Measurements from ENCODE around the gene PAXX.

The PAXX gene

GRCh38 chr9:136994180-136994887 lies 2.1 kb downstream of the PAXX start:
- H3K27ac Mint-ChIP-seq, result no peak overlapping the region
- no peaks in the 10 kb centered on the region for H3K9me3 Mint-ChIP-seq
- H3K4me1 Mint-ChIP-seq, result peaks cover 5% of the 10 kb centered on the region
- peak overlapping the region in 1 of 3 experiments; percentile 87 for H3K4me3 Mint-ChIP-seq
- TF ChIP-seq CTCF (IDR thresholded peaks at IDR 0.05; ENCODE audit: unreplicated experiment in 3 of 3), result no peak
- H3K36me3 Mint-ChIP-seq (ENCODE audit: low read depth), result no peaks in the 10 kb centered on the region
- peaks cover under 1% of the 10 kb centered on the region for H3K27me3 Mint-ChIP-seq (ENCODE audit: low read depth)

- Mint-ChIP-seq H3K9me3 (no peaks in the 10 kb centered on the region), H3K27me3 (ENCODE audit: low read depth) (no peaks in the 10 kb centered on the region), H3K27ac (no peak overlapping the region), H3K4me3 (no peak overlapping the region), H3K4me1 (peaks cover 5% of the 10 kb centered on the region), H3K36me3 (ENCODE audit: low read depth) (no peaks in the 10 kb centered on the region)
- TF ChIP-seq CTCF (IDR thresholded peaks at IDR 0.05; ENCODE audit: unreplicated experiment in 3 of 3), result no peak
These were observed 2.6 kb downstream of the PAXX start for GRCh38 chr9:136994888-136995230.

- no peaks in the 10 kb centered on the region for H3K9me3 Mint-ChIP-seq
- no peak for TF ChIP-seq CTCF (IDR thresholded peaks at IDR 0.05; ENCODE audit: unreplicated experiment in 3 of 3)
- no peak overlapping the region for H3K27ac Mint-ChIP-seq
- H3K27me3 Mint-ChIP-seq (ENCODE audit: low read depth), result peaks cover 5% of the 10 kb centered on the region
- peaks cover 5% of the 10 kb centered on the region for H3K4me1 Mint-ChIP-seq
- H3K36me3 Mint-ChIP-seq (ENCODE audit: low read depth), result no peaks in the 10 kb centered on the region
- no peak overlapping the region for H3K4me3 Mint-ChIP-seq
These were observed 3.1 kb downstream of the PAXX start for GRCh38 chr9:136995362-136995761.

DNA sequence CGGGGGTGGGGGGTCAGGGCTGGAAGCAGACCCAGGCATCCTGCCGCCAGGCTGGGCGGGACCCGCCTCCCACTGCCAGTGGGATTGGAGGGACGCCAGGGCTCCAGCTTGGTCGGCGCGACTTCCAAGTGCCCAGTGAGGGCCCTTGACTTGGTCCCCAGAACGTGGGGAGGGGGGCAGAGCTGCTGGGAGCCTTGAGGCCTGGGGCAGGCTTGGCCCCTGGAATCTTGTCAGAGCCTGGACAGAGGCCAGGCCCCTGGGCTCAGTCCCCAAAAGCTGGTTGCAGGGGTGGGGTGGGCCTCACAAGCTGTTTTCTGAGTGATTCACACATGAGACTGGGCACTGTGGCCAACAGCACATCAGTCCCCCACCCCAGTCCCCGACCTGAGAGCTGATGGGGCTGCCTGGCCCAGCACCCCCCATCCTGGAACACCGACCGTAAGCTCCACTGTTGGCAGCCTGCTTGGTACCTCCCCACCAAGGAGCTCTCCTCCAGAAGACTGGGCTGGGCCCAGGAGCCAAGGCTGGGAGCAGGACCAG lies 3.6 kb downstream of the PAXX start:
- no peaks in the 10 kb centered on the region for H3K36me3 Mint-ChIP-seq (ENCODE audit: low read depth)

GRCh38 chr9:136996361-136997292 lies 4.4 kb downstream of the PAXX start, which contains the start of gene CLIC3:
CLIC3 (minus strand) TSS chr9:136996568; CDS start chr9:136996543, 25 bp downstream.
- Mint-ChIP-seq H3K36me3 (ENCODE audit: low read depth) (no peaks in the 10 kb centered on the region), H3K9me3 (no peaks in the 10 kb centered on the region), H3K4me3 (peak within 1 kb of the TSS in 2 of 3 experiments; percentile 44 to 56), H3K27ac (no peak within 1 kb of the TSS), H3K27me3 (ENCODE audit: low read depth) (peaks cover 5% of the 10 kb centered on the region), H3K4me1 (peaks cover 5% of the 10 kb centered on the region)
- TF ChIP-seq CTCF (IDR thresholded peaks at IDR 0.05; ENCODE audit: unreplicated experiment in 3 of 3), result no peak

More for the DNA sequence above, 3.6 kb downstream of the PAXX start:
- Mint-ChIP-seq H3K4me3 (peak overlapping the region in 2 of 3 experiments; percentile 19 to 44), H3K27me3 (ENCODE audit: low read depth) (peaks cover 5% of the 10 kb centered on the region), H3K9me3 (no peaks in the 10 kb centered on the region), H3K4me1 (peaks cover 5% of the 10 kb centered on the region), H3K27ac (no peak overlapping the region)
- no peak for TF ChIP-seq CTCF (IDR thresholded peaks at IDR 0.05; ENCODE audit: unreplicated experiment in 3 of 3)
